SJSA1 (cell line): ENCODE measurements around the gene CHST9. TPM values are rescaled to one million over a fixed set of nuclear protein-coding genes. Genes with fewer than 3 reads are reported as not detected.

Experiments
- DNase-seq, 2 experiments: peaks; one replicate each; pipeline ENCODE4 v3.0.0-alpha.2; 2015 to 2020; ENCODE audit warnings: low spot score in 2 of 2, low read depth in 1 of 2
- H3K27ac ChIP-seq: fragments of 250-450 bp; sonication (Bioruptor Pico); 2 replicates; pipeline ENCODE4 v1.5.1; 2020; ENCODE audit warnings: mild to moderate bottlenecking, moderate library complexity
- H3K27me3 ChIP-seq: fragments of 250-450 bp; sonication (Bioruptor Pico); replicated peaks from 2 replicates; pipeline ENCODE4 v1.5.1; 2020; ENCODE audit warnings: mild to moderate bottlenecking, moderate library complexity
- H3K36me3 ChIP-seq: fragments of 250-450 bp; sonication (Bioruptor Pico); 2 replicates; pipeline ENCODE4 v1.5.1; 2020; ENCODE audit warnings: mild to moderate bottlenecking
- H3K4me1 ChIP-seq: fragments of 250-450 bp; sonication (Bioruptor Pico); replicated peaks from 2 replicates; pipeline ENCODE4 v1.6.1; 2021; ENCODE audit warnings: mild to moderate bottlenecking
- H3K4me3 ChIP-seq: fragments of 250-450 bp; sonication (Bioruptor Pico); 2 replicates; pipeline ENCODE4 v1.5.1; 2020; ENCODE audit warnings: mild to moderate bottlenecking
- H3K9me3 ChIP-seq: fragments of 250-450 bp; sonication (Bioruptor Pico); replicated peaks from 2 replicates; pipeline ENCODE4 v1.5.1; 2020; ENCODE audit warnings: mild to moderate bottlenecking
- total RNA-seq: library from RNA; depleted of rRNA; stranded (reverse); fragments of >200 nt; shearing (Covaris generic); gene quantifications from 2 replicates; pipeline ENCODE4 v1.2.3, GENCODE V29; 2014

CHST9 gene
- total RNA-seq, 1 experiment from 2014 or later, result not detected

GRCh38 chr18:27045342-27045741, 139.8 kb downstream of the CHST9 start:
- Histone ChIP-seq H3K27me3 (no peaks in the 10 kb centered on the region), H3K9me3 (no peaks in the 10 kb centered on the region), H3K4me3 (no peak overlapping the region), H3K4me1 (no peaks in the 10 kb centered on the region), H3K36me3 (no peaks in the 10 kb centered on the region), H3K27ac (no peak overlapping the region)
- DNase-seq, result no peak

- Histone ChIP-seq H3K4me1 (no peaks in the 10 kb centered on the region), H3K4me3 (no peak overlapping the region), H3K27me3 (0 out of 2 replicates have a peak, but pooled peaks cover 3% of the 10 kb centered on the region), H3K36me3 (no peaks in the 10 kb centered on the region), H3K27ac (no peak overlapping the region), H3K9me3 (no peaks in the 10 kb centered on the region)
- no peak for DNase-seq
These were observed 142.9 kb downstream of the CHST9 start for GRCh38 chr18:27042177-27042576.

GRCh38 chr18:27040796-27041195, 144.3 kb downstream of the CHST9 start:
- Histone ChIP-seq H3K4me3 (no peak overlapping the region), H3K27ac (no peak overlapping the region), H3K36me3 (no peaks in the 10 kb centered on the region), H3K27me3 (0 out of 2 replicates have a peak, but pooled peaks cover 3% of the 10 kb centered on the region), H3K9me3 (no peaks in the 10 kb centered on the region), H3K4me1 (no peaks in the 10 kb centered on the region)
- DNase-seq, result no peak

- Histone ChIP-seq H3K4me1 (no peaks in the 10 kb centered on the region), H3K4me3 (no peak overlapping the region), H3K27ac (no peak overlapping the region), H3K9me3 (no peaks in the 10 kb centered on the region), H3K36me3 (no peaks in the 10 kb centered on the region), H3K27me3 (no peaks in the 10 kb centered on the region; the same call in 1 of the 2 replicates)
- DNase-seq, result no peak
These were observed 151.4 kb downstream of the CHST9 start for GRCh38 chr18:27033722-27034121.

GRCh38 chr18:27030421-27030820, 154.7 kb downstream of the CHST9 start:
- Histone ChIP-seq H3K36me3 (no peaks in the 10 kb centered on the region), H3K9me3 (no peaks in the 10 kb centered on the region), H3K4me1 (no peaks in the 10 kb centered on the region), H3K4me3 (no peak overlapping the region), H3K27me3 (no peaks in the 10 kb centered on the region; the same call in 1 of the 2 replicates), H3K27ac (no peak overlapping the region)
- no peak for DNase-seq

- H3K36me3 ChIP-seq, result no peaks in the 10 kb centered on the region
- DNase-seq, result no peak
- no peaks in the 10 kb centered on the region for H3K4me1 ChIP-seq
- no peak overlapping the region for H3K27ac ChIP-seq
- no peaks in the 10 kb centered on the region for H3K9me3 ChIP-seq
- H3K4me3 ChIP-seq, result no peak overlapping the region
- H3K27me3 ChIP-seq, result no peaks in the 10 kb centered on the region
These were observed 162.6 kb downstream of the CHST9 start for GRCh38 chr18:27022477-27022876.

- H3K27ac ChIP-seq, result no peak overlapping the region
- no peaks in the 10 kb centered on the region; the same call in 1 of the 2 replicates for H3K27me3 ChIP-seq
- no peak for DNase-seq
- no peaks in the 10 kb centered on the region for H3K4me1 ChIP-seq
- no peaks in the 10 kb centered on the region for H3K36me3 ChIP-seq
- H3K4me3 ChIP-seq, result no peak overlapping the region
- no peaks in the 10 kb centered on the region for H3K9me3 ChIP-seq
These were observed 167.1 kb downstream of the CHST9 start for GRCh38 chr18:27017901-27018500.

- DNase-seq, result no peak
- Histone ChIP-seq H3K4me3 (no peak overlapping the region), H3K4me1 (no peaks in the 10 kb centered on the region), H3K36me3 (no peaks in the 10 kb centered on the region), H3K27ac (no peak overlapping the region), H3K27me3 (no peaks in the 10 kb centered on the region; the same call in 1 of the 2 replicates), H3K9me3 (no peaks in the 10 kb centered on the region)
These were observed 170.3 kb downstream of the CHST9 start for GRCh38 chr18:27014841-27015240.

- Histone ChIP-seq H3K36me3 (no peaks in the 10 kb centered on the region), H3K4me1 (no peaks in the 10 kb centered on the region), H3K4me3 (no peak overlapping the region), H3K9me3 (no peaks in the 10 kb centered on the region), H3K27ac (no peak overlapping the region), H3K27me3 (no peaks in the 10 kb centered on the region; the same call in 1 of the 2 replicates)
- no peak for DNase-seq
These were observed 174.3 kb downstream of the CHST9 start for GRCh38 chr18:27010784-27011183.

GRCh38 chr18:27009293-27009692, 175.8 kb downstream of the CHST9 start:
- no peak overlapping the region for H3K27ac ChIP-seq

GRCh38 chr18:27008575-27008974, 176.5 kb downstream of the CHST9 start:
- no peaks in the 10 kb centered on the region for H3K9me3 ChIP-seq
- DNase-seq, result no peak
- H3K36me3 ChIP-seq, result no peaks in the 10 kb centered on the region
- no peaks in the 10 kb centered on the region for H3K4me1 ChIP-seq
- H3K4me3 ChIP-seq, result no peak overlapping the region
- no peak overlapping the region for H3K27ac ChIP-seq
- H3K27me3 ChIP-seq, result no peaks in the 10 kb centered on the region; the same call in 1 of the 2 replicates

More at GRCh38 chr18:27009293-27009692, 175.8 kb downstream of the CHST9 start:
- Histone ChIP-seq H3K9me3 (no peaks in the 10 kb centered on the region), H3K27me3 (no peaks in the 10 kb centered on the region; the same call in 1 of the 2 replicates), H3K36me3 (no peaks in the 10 kb centered on the region), H3K4me3 (no peak overlapping the region), H3K4me1 (no peaks in the 10 kb centered on the region)
- DNase-seq, result no peak

- H3K27ac ChIP-seq, result no peak overlapping the region
- no peaks in the 10 kb centered on the region for H3K36me3 ChIP-seq
- H3K27me3 ChIP-seq, result no peaks in the 10 kb centered on the region
- H3K9me3 ChIP-seq, result no peaks in the 10 kb centered on the region
- DNase-seq, result no peak
- H3K4me1 ChIP-seq, result no peaks in the 10 kb centered on the region
- H3K4me3 ChIP-seq, result no peak overlapping the region
These were observed 177.2 kb downstream of the CHST9 start for GRCh38 chr18:27007880-27008279.

GRCh38 chr18:27005589-27005988, 179.5 kb downstream of the CHST9 start:
- Histone ChIP-seq H3K27me3 (no peaks in the 10 kb centered on the region), H3K9me3 (no peaks in the 10 kb centered on the region), H3K4me3 (no peak overlapping the region), H3K36me3 (no peaks in the 10 kb centered on the region), H3K4me1 (no peaks in the 10 kb centered on the region), H3K27ac (no peak overlapping the region)
- no peak for DNase-seq

- no peak overlapping the region for H3K27ac ChIP-seq
- no peaks in the 10 kb centered on the region for H3K9me3 ChIP-seq
- H3K27me3 ChIP-seq, result no peaks in the 10 kb centered on the region
- H3K4me1 ChIP-seq, result no peaks in the 10 kb centered on the region
- no peak overlapping the region for H3K4me3 ChIP-seq
- peak in 1 of 2 experiments; percentile 4 for DNase-seq
- H3K36me3 ChIP-seq, result no peaks in the 10 kb centered on the region
These were observed 180.9 kb downstream of the CHST9 start for GRCh38 chr18:27004056-27004829.
